Tibial artery (tissue), 4 donors: Measurements from ENCODE around the gene CTU2.

Experiments used
- DNase-seq, 2 donors: peaks; one replicate each; pipeline ENCODE4 v3.0.0-alpha.2; 2019
- H3K27ac ChIP-seq, 2 donors: fragments of 200-600 bp; sonication (generic) in 1 of 2; 1 replicate in 1 of 2; 2 replicates in 1 of 2; pipeline ENCODE4 v1.5.1; 2018 to 2019; ENCODE audit warnings: mild to moderate bottlenecking in 1 of 2
- H3K27me3 ChIP-seq, 2 donors: fragments of 200-600 bp; sonication (generic) in 1 of 2; one replicate each; pipeline versions ENCODE4 v1.5.1 to v1.6.0; 2016 to 2019
- H3K36me3 ChIP-seq, 3 donors: fragments of 200-600 bp; sonication (generic) in 2 of 3; one replicate each; pipeline ENCODE4 v1.5.1; 2016 to 2019; ENCODE audit warnings: mild to moderate bottlenecking in 2 of 3
- H3K4me1 ChIP-seq, 4 donors: fragments of 200-600 bp; sonication (generic) in 2 of 4; 1 replicate in 3 of 4; 2 replicates in 1 of 4; pipeline ENCODE4 v1.5.1; 2016 to 2019
- H3K4me3 ChIP-seq, 2 donors: fragments of 200-600 bp; sonication (generic) in 1 of 2; 1 replicate in 1 of 2; 2 replicates in 1 of 2; pipeline ENCODE4 v1.5.1; 2018 to 2019; ENCODE audit warnings: mild to moderate bottlenecking in 2 of 2
- H3K9me3 ChIP-seq, 3 donors: fragments of 200-600 bp; sonication (generic) in 1 of 3; one replicate each; pipeline ENCODE4 v1.5.1; 2016 to 2019
- CTCF ChIP-seq, 2 experiments: fragments of 200-600 bp in 1 of 2; fragments of 450-650 bp in 1 of 2; IDR thresholded peaks; one replicate each; pipeline ENCODE4 v1.5.1; 2017 to 2019; ENCODE audit warnings: antibody characterized with exemption in 2 of 2, mild to moderate bottlenecking in 1 of 2, moderate library complexity in 1 of 2
- intact Hi-C: fragments of 100-400 bp; cut with DNase I; formaldehyde crosslinking; loops from one replicate; pipeline ENCODE4 v1.15.0; 2023; ENCODE audit warnings: low total_unique reads

The CTU2 gene

DNA sequence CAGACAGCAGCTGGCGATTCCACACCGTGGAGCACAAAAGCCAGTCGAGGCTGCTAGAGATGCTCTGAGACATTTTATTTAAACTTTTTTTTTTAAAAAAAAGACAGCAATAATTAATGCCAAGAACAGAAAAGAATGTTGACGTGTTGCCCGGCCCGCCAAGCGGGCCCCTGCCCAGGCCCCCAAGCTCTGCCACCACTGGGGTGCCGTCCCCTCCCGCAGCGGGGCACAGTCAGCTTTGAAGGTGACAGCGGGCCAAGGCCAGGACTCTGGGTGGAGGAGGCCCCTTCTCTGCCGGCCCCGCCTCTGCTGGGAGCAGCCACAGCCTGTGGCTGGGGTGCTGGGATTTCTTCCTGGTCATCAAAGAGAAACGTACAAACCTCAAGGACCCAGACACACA lies 9.9 kb upstream of the CTU2 start:
- TF ChIP-seq CTCF (IDR thresholded peaks at IDR 0.05) = no peak
- no peak for DNase-seq
- Histone ChIP-seq H3K4me3 (no peak overlapping the region), H3K27me3 (peaks cover 0 to 18% of the 10 kb centered on the region in 2 donors), H3K27ac (no peak overlapping the region), H3K4me1 (peaks cover 0 to under 1% (median 0%) of the 10 kb centered on the region in 4 donors), H3K9me3 (no peaks in the 10 kb centered on the region), H3K36me3 (peaks cover 20 to 58% (median 32%) of the 10 kb centered on the region in 3 donors)
- intact Hi-C loops = no loop called here

GRCh38 chr16:88697116-88697830 lies 9.0 kb upstream of the CTU2 start:
- Histone ChIP-seq H3K27me3 (peaks cover 0 to 9% of the 10 kb centered on the region in 2 donors), H3K4me3 (no peak overlapping the region), H3K36me3 (peaks cover 20 to 63% (median 32%) of the 10 kb centered on the region in 3 donors), H3K27ac (no peak overlapping the region), H3K9me3 (no peaks in the 10 kb centered on the region), H3K4me1 (peaks cover 0 to 9% (median 0%) of the 10 kb centered on the region in 4 donors)
- intact Hi-C loops = no loop called here
- no peak for DNase-seq
- no peak for TF ChIP-seq CTCF (IDR thresholded peaks at IDR 0.05)

- Histone ChIP-seq H3K4me1 (peaks cover 0 to 11% (median under 1%) of the 10 kb centered on the region in 4 donors), H3K27ac (no peak overlapping the region), H3K9me3 (no peaks in the 10 kb centered on the region), H3K27me3 (peaks cover 0 to 4% of the 10 kb centered on the region in 2 donors), H3K36me3 (peaks cover 20 to 71% (median 32%) of the 10 kb centered on the region in 3 donors), H3K4me3 (no peak overlapping the region)
- DNase-seq = no peak
- TF ChIP-seq CTCF (IDR thresholded peaks at IDR 0.05) = no peak
- intact Hi-C loops = no loop called here
Measured at GRCh38 chr16:88697831-88698615, 8.3 kb upstream of the CTU2 start.

DNA sequence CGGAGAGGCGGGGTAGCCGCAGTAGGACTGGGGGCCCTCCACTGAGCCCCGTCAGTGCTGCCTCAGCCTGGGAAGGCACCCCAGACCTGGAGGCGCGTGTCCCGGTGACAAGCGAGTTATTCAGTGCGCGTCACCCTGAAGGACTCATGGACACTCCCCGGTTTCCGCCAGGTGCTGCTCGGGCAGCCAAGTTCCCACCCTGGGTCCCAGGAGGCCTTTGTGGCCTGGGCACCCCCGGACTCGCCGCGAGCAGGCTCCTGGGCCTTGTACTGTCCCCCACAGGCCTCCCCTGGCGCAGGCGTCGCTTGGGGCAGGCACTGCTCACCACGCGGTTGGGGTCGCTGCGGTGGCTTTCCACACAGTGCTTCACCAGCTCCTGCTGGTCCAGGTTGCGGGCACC lies 7.7 kb upstream of the CTU2 start:
- Histone ChIP-seq H3K4me3 (no peak overlapping the region), H3K9me3 (no peaks in the 10 kb centered on the region), H3K27me3 (no peaks in the 10 kb centered on the region), H3K36me3 (peaks cover 20 to 77% (median 32%) of the 10 kb centered on the region in 3 donors), H3K27ac (no peak overlapping the region), H3K4me1 (peaks cover 0 to 15% (median 3%) of the 10 kb centered on the region in 4 donors)
- TF ChIP-seq CTCF (IDR thresholded peaks at IDR 0.05) = no peak
- intact Hi-C loops = no loop called here
- no peak for DNase-seq

DNA sequence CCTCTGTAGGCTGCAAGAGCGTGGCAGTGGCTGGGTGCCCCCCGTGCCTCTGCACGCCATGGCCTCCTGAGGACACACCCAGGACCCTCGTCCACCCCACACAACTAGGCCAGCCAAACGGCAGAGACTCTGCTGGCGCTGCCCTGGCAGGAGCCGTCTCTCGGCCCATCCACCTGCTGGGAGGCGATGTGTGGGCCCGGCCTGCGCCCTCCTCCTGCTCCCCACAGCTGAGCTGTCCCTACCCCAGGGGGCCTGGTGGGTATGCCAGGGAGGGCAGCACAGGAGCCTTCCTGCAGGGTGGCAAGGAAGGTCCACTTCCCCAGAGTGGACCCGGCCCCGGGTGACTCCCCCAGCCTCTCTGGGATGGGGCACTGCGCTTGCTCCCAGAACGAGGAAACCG lies 7.1 kb upstream of the CTU2 start:
- Histone ChIP-seq H3K27me3 (no peaks in the 10 kb centered on the region), H3K27ac (no peak overlapping the region), H3K9me3 (no peaks in the 10 kb centered on the region), H3K36me3 (peaks cover 20 to 77% (median 32%) of the 10 kb centered on the region in 3 donors), H3K4me1 (peaks cover 0 to 17% (median 6%) of the 10 kb centered on the region in 4 donors), H3K4me3 (no peak overlapping the region)
- DNase-seq = no peak
- intact Hi-C loops = no loop called here
- TF ChIP-seq CTCF (IDR thresholded peaks at IDR 0.05) = no peak
